Epithelial cell of esophagus (primary cell): ENCODE results near the gene MPRIP.
"Not testable (repeated sequence)": the region's sequence is repeated elsewhere in the genome, so short reads cannot be mapped to it uniquely, and the experiment has no call there.

Source experiments
- DNase-seq: peaks from one replicate; pipeline ENCODE4 v3.0.0; 2010; ENCODE audit warnings: low read depth
- H3K4me3 ChIP-seq: 2 replicates; pipeline ENCODE4 v1.5.1; 2011; ENCODE audit warnings: mild to moderate bottlenecking, low read length, control low read depth
- CTCF ChIP-seq: IDR thresholded peaks from 2 replicates; pipeline ENCODE4 v1.5.1; 2011; ENCODE audit warnings: low read depth, mild to moderate bottlenecking, low read length, control low read depth, inconsistent platforms; ENCODE audit not compliant: insufficient read depth; ENCODE audit errors: missing control alignments

Gene MPRIP

GRCh38 chr17:17014748-17015124 lies 27.5 kb upstream of the MPRIP start:
- H3K4me3 ChIP-seq = not testable (repeated sequence)
- DNase-seq = peak; percentile 83

GRCh38 chr17:17015230-17015629 lies 27.0 kb upstream of the MPRIP start:
- no peak for TF ChIP-seq CTCF

GRCh38 chr17:17016199-17017197 lies 25.8 kb upstream of the MPRIP start:
- not testable (repeated sequence) for DNase-seq, H3K4me3 ChIP-seq

More at GRCh38 chr17:17015230-17015629, 27.0 kb upstream of the MPRIP start:
- H3K4me3 ChIP-seq = no peak overlapping the region
- DNase-seq = peak; percentile 49

- no peak for TF ChIP-seq CTCF
- H3K4me3 ChIP-seq = no peak overlapping the region
- no peak for DNase-seq
Measured at GRCh38 chr17:17017343-17018014, 24.8 kb upstream of the MPRIP start.

- TF ChIP-seq CTCF = no peak
- H3K4me3 ChIP-seq = no peak overlapping the region
- DNase-seq = no peak
Measured at GRCh38 chr17:17018021-17018441, 24.2 kb upstream of the MPRIP start.

GRCh38 chr17:17018612-17019429 lies 23.4 kb upstream of the MPRIP start:
- TF ChIP-seq CTCF = no peak
- H3K4me3 ChIP-seq = no peak overlapping the region
- peak; percentile 67 for DNase-seq

- TF ChIP-seq CTCF = no peak
- no peak overlapping the region for H3K4me3 ChIP-seq
- no peak for DNase-seq
Measured at GRCh38 chr17:17019430-17019762, 22.9 kb upstream of the MPRIP start.
